Parathyroid adenoma (tissue), 2 donors: ENCODE data around the gene ACOT11.
"Not testable (repeated sequence)": the region's sequence is repeated elsewhere in the genome, so short reads cannot be mapped to it uniquely, and the experiment has no call there.

Experiments used
- H2AFZ ChIP-seq: fragments of 300-600 bp; sonication (generic); one replicate; pipeline ENCODE4 v1.7.0; 2017; ENCODE audit warnings: antibody characterized with exemption, mild to moderate bottlenecking
- H3K27ac ChIP-seq: fragments of 300-600 bp; sonication (generic); one replicate; pipeline ENCODE4 v1.7.0; 2017
- H3K27me3 ChIP-seq: fragments of 300-600 bp; sonication (generic); one replicate; pipeline ENCODE4 v1.7.0; 2017; ENCODE audit warnings: low read length; ENCODE audit not compliant: control insufficient read depth, insufficient read depth
- H3K36me3 ChIP-seq: fragments of 300-600 bp; sonication (generic); one replicate; pipeline ENCODE4 v1.7.0; 2017; ENCODE audit warnings: low read length; ENCODE audit not compliant: control insufficient read depth, insufficient read depth
- H3K4me1 ChIP-seq: fragments of 300-600 bp; sonication (generic); one replicate; pipeline ENCODE4 v1.7.0; 2017; ENCODE audit warnings: control low read depth
- H3K4me2 ChIP-seq: fragments of 300-600 bp; sonication (generic); one replicate; pipeline ENCODE4 v1.7.0; 2017; ENCODE audit warnings: low read length
- H3K4me3 ChIP-seq: fragments of 300-600 bp; sonication (generic); one replicate; pipeline ENCODE4 v1.7.0; 2017; ENCODE audit warnings: low read depth, low read length
- H3K79me2 ChIP-seq: fragments of 300-600 bp; sonication (generic); one replicate; pipeline ENCODE4 v1.7.0; 2017; ENCODE audit warnings: control low read depth
- H3K9ac ChIP-seq: fragments of 300-600 bp; sonication (generic); one replicate; pipeline ENCODE4 v1.7.0; 2017; ENCODE audit warnings: mild to moderate bottlenecking
- H3K9me3 ChIP-seq: fragments of 300-600 bp; sonication (generic); one replicate; pipeline ENCODE4 v1.7.0; 2017; ENCODE audit warnings: low read length; ENCODE audit not compliant: control insufficient read depth
- TF ChIP-seq, protein P1 (sequence below): fragments of 300-600 bp; sonication (generic); IDR thresholded peaks from one replicate; pipeline ENCODE4 v1.7.0; 2017; ENCODE audit warnings: antibody characterized with exemption, mild to moderate bottlenecking
- donor health status: primary hyperparathyroidism.

Gene ACOT11

DNA sequence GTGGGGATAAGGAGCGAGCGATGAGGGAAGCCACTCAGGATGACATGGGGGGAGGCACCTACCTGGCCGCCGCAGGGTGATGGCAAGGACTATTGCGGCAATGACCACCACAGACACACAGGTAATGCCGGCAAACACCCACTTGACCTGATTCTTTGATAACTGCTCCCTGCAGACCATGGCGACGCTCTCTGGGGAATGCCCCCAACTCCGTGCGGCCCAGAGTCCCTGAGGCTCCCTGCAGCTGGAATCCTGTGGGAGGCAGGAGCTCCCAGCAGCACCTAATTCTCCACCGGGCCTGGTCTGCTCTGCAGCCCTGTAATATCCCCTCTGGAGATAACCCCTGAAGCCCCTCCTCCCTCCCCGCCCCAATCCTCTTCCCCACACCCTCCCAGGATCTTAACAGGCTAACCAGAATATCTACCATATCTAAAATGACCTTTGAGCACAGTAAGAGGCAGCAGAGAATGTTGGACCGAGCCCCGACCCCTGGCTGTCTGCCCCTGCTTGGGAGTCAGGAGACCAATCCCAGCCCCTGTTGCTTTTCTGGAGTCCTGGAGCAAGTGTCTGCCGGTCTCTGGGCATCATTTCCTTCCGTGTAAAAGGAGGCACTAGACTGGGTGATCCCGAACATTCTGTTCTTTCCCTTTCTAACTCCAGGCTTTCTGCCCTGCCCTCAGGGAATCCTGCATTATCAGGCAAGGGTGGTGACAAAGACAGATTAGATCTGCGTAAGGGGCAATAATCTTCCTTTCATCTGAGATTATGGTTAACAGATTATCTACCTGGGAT lies 75.4 kb downstream of the ACOT11 start, which contains the start of gene FAM151A:
Gene FAM151A, minus strand, starts transcription at position 310 of the 792 bp plus-strand sequence. Its CDS starts 130 bp downstream, at position 180.
- Histone ChIP-seq H3K27me3 (no peaks in the 10 kb centered on the region), H2AFZ (no peak within 1 kb of the TSS), H3K79me2 (no peaks in the 10 kb centered on the region), H3K27ac (no peak within 1 kb of the TSS), H3K9ac (no peak within 1 kb of the TSS), H3K4me2 (no peak within 1 kb of the TSS), H3K4me1 (no peaks in the 10 kb centered on the region), H3K36me3 (no peaks in the 10 kb centered on the region), H3K4me3 (no peak within 1 kb of the TSS), H3K9me3 (no peaks in the 10 kb centered on the region)
- TF ChIP-seq, protein P1, sequence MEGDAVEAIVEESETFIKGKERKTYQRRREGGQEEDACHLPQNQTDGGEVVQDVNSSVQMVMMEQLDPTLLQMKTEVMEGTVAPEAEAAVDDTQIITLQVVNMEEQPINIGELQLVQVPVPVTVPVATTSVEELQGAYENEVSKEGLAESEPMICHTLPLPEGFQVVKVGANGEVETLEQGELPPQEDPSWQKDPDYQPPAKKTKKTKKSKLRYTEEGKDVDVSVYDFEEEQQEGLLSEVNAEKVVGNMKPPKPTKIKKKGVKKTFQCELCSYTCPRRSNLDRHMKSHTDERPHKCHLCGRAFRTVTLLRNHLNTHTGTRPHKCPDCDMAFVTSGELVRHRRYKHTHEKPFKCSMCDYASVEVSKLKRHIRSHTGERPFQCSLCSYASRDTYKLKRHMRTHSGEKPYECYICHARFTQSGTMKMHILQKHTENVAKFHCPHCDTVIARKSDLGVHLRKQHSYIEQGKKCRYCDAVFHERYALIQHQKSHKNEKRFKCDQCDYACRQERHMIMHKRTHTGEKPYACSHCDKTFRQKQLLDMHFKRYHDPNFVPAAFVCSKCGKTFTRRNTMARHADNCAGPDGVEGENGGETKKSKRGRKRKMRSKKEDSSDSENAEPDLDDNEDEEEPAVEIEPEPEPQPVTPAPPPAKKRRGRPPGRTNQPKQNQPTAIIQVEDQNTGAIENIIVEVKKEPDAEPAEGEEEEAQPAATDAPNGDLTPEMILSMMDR: no peak

GRCh38 chr1:54624466-54625464 lies 76.7 kb downstream of the ACOT11 start:
- H2AFZ ChIP-seq: no peak overlapping the region
- no peak overlapping the region for H3K4me2 ChIP-seq
- H3K4me1 ChIP-seq: no peaks in the 10 kb centered on the region
- H3K9ac ChIP-seq: no peak overlapping the region
- no peaks in the 10 kb centered on the region for H3K27me3 ChIP-seq
- no peaks in the 10 kb centered on the region for H3K79me2 ChIP-seq
- H3K27ac ChIP-seq: no peak overlapping the region
- TF ChIP-seq, protein P1: no peak
- H3K4me3 ChIP-seq: no peak overlapping the region
- H3K9me3 ChIP-seq: no peaks in the 10 kb centered on the region
- no peaks in the 10 kb centered on the region for H3K36me3 ChIP-seq

DNA sequence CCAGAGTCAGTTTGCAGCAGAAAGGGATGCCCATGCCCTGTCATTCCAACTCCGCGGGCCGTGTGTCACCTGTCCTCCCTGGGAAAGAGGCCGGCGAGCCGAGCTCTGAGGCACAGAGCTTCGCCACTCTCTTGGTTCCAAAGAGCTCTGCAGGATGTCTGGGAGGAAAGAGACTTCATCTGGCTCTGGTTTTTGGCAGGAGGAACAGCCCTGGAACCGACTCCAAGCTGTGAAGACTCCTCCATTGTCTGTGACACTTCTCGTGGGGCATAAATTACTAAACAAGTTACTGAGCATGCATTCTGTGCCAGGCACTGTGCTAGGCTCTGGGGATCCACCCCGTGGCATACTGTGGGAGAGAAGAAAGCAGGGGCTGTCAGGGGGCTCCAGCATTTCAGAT lies 79.2 kb downstream of the ACOT11 start:
- no peaks in the 10 kb centered on the region for H3K27me3 ChIP-seq
- no peaks in the 10 kb centered on the region for H3K9me3 ChIP-seq
- no peaks in the 10 kb centered on the region for H3K4me1 ChIP-seq
- no peak overlapping the region for H3K4me2 ChIP-seq
- no peak overlapping the region for H2AFZ ChIP-seq
- H3K36me3 ChIP-seq: no peaks in the 10 kb centered on the region
- TF ChIP-seq, protein P1: no peak
- H3K27ac ChIP-seq: no peak overlapping the region
- no peak overlapping the region for H3K4me3 ChIP-seq
- no peaks in the 10 kb centered on the region for H3K79me2 ChIP-seq
- no peak overlapping the region for H3K9ac ChIP-seq

GRCh38 chr1:54635804-54636203 lies 87.8 kb downstream of the ACOT11 start:
- not testable (repeated sequence) for H3K79me2 ChIP-seq, H2AFZ ChIP-seq, H3K4me3 ChIP-seq, H3K9me3 ChIP-seq, H3K27ac ChIP-seq, H3K27me3 ChIP-seq, H3K4me2 ChIP-seq, H3K9ac ChIP-seq, H3K4me1 ChIP-seq, H3K36me3 ChIP-seq

GRCh38 chr1:54636461-54637446 lies 88.7 kb downstream of the ACOT11 start:
- H3K4me2 ChIP-seq, H2AFZ ChIP-seq, H3K4me3 ChIP-seq, H3K27ac ChIP-seq, H3K9ac ChIP-seq, H3K9me3 ChIP-seq, H3K79me2 ChIP-seq, H3K36me3 ChIP-seq, H3K4me1 ChIP-seq, H3K27me3 ChIP-seq: not testable (repeated sequence)
